K562 (cell line): Measurements from ENCODE around the gene MAP4K4. TPM values are rescaled to one million over a fixed set of nuclear protein-coding genes. Genes with fewer than 3 reads are reported as not detected.

Experiments
- ATAC-seq: fragments of 200-7000 bp; cut with Tn5 transposase; 3 replicates; pipeline ENCODE4 v1.9.1; 2020; ENCODE audit warnings: moderate library complexity
- BruUV-seq: library from RNA; stranded (reverse); fragments of 400-500 nt; replicated peaks from 2 replicates; lab custom pipeline; 2021; lab: Mats Ljungman, UMichigan
- CTCF ChIA-PET: fragments of 300-600 bp; formaldehyde crosslinking; extraction: SDS; loops from one replicate; lab custom pipeline; 2021; ENCODE audit warnings: low intra/inter-chr PET ratio; lab: Yijun Ruan, JAX
- POLR2A ChIA-PET: fragments of 300-600, 350-650 bp; sonication (Branson Sonifier 250); formaldehyde crosslinking; extraction: SDS; loops from one replicate; lab custom pipeline; 2021; ENCODE audit warnings: antibody characterized with exemption, inconsistent platforms; lab: Yijun Ruan, JAX
- DNase-seq, 4 experiments: peaks; one replicate each; pipeline versions ENCODE4 v3.0.0 to v3.0.0-alpha.2; 2011 to 2018; ENCODE audit warnings: low spot score in 3 of 4, mixed read lengths in 3 of 4; ENCODE audit errors: extremely low read depth in 1 of 4
- FAIRE-seq: peaks from 2 replicates; lab custom pipeline; 2011; peaks lifted over from hg19 to GRCh38; lab: Jason Lieb, UNC
- H2AFZ ChIP-seq: 2 replicates; pipeline ENCODE4 v1.6.0; 2011; ENCODE audit warnings: low read depth, low read length, control low read depth, inconsistent platforms
- H3K27ac ChIP-seq: fragments of 200-600 bp; 3 replicates; pipeline ENCODE4 v1.8.0; 2011; ENCODE audit warnings: low read depth, mild to moderate bottlenecking, control low read depth, inconsistent platforms, low read length, moderate library complexity, mixed read lengths; ENCODE audit errors: extremely low read depth
- H3K27me3 ChIP-seq, 2 experiments: fragments of 300-600 bp in 1 of 2; 2 replicates in 1 of 2; 3 replicates in 1 of 2; pipeline versions ENCODE4 v1.6.0 to v1.8.0; 2011; ENCODE audit warnings: inconsistent platforms in 2 of 2, low read length in 2 of 2, mild to moderate bottlenecking in 1 of 2, mixed read lengths in 1 of 2, moderate library complexity in 1 of 2; ENCODE audit not compliant: control insufficient read depth in 2 of 2, insufficient read depth in 2 of 2
- H3K36me3 ChIP-seq: fragments of 300-600 bp; 3 replicates; pipeline ENCODE4 v1.8.0; 2011; ENCODE audit warnings: mild to moderate bottlenecking, low read length, inconsistent platforms; ENCODE audit not compliant: control insufficient read depth, insufficient read depth
- H3K4me1 ChIP-seq, 2 experiments: fragments of 200-600 bp in 1 of 2; replicated peaks in 1 of 2; 2 replicates in 1 of 2; 3 replicates in 1 of 2; pipeline versions ENCODE4 v1.5.1 to v1.8.0; 2011; ENCODE audit warnings: inconsistent platforms in 2 of 2, low read length in 2 of 2, mild to moderate bottlenecking in 1 of 2, mixed read lengths in 1 of 2, moderate library complexity in 1 of 2; ENCODE audit not compliant: control insufficient read depth in 2 of 2, insufficient read depth in 2 of 2
- H3K4me2 ChIP-seq: 2 replicates; pipeline ENCODE4 v1.6.1; 2011; ENCODE audit warnings: low read length, control low read depth, inconsistent platforms, mixed read lengths; ENCODE audit not compliant: insufficient read depth
- H3K4me3 ChIP-seq: fragments of 200-600 bp; sonication (generic), shearing (Covaris generic); 2 replicates; pipeline ENCODE4 v1.5.1; 2016; ENCODE audit warnings: control low read depth, inconsistent platforms
- H3K79me2 ChIP-seq: fragments of 200-600 bp; 3 replicates; pipeline ENCODE4 v1.8.0; 2011; ENCODE audit warnings: low read length, inconsistent platforms; ENCODE audit not compliant: control insufficient read depth, insufficient read depth
- H3K9ac ChIP-seq, 2 experiments: 2 replicates each; pipeline versions ENCODE4 v1.6.0 to v1.6.1; 2011; ENCODE audit warnings: low read depth in 2 of 2, low read length in 2 of 2, control low read depth in 1 of 2, inconsistent platforms in 1 of 2, mild to moderate bottlenecking in 1 of 2, mixed read lengths in 1 of 2; ENCODE audit not compliant: insufficient read depth in 1 of 2
- H3K9me1 ChIP-seq: one replicate; pipeline ENCODE4 v1.6.0; 2011; ENCODE audit warnings: inconsistent platforms, mild to moderate bottlenecking, low read length, moderate library complexity; ENCODE audit not compliant: control insufficient read depth, insufficient read depth
- H3K9me3 ChIP-seq: replicated peaks from 2 replicates; pipeline ENCODE4 v1.5.1; 2011; ENCODE audit warnings: low read depth, low read length, inconsistent platforms; ENCODE audit not compliant: control insufficient read depth, insufficient read depth
- H4K20me1 ChIP-seq: replicated peaks from 2 replicates; pipeline ENCODE4 v1.6.1; 2011; ENCODE audit warnings: low read length, inconsistent platforms, mixed read lengths; ENCODE audit not compliant: control insufficient read depth, insufficient read depth
- CBFA2T3 ChIP-seq: fragments of 450-650 bp; IDR thresholded peaks from 2 replicates; pipeline ENCODE4 v1.6.1; 2017
- ELF2 ChIP-seq: fragments of 250-450 bp; sonication (Bioruptor Pico); IDR thresholded peaks from 2 replicates; pipeline ENCODE4 v1.5.0; 2021; ENCODE audit warnings: mild to moderate bottlenecking
- TGIF2 ChIP-seq: sonication (generic); formaldehyde crosslinking; IDR thresholded peaks from 2 replicates; pipeline ENCODE4 v1.8.1; 2022; ENCODE audit warnings: mild to moderate bottlenecking, missing genetic modification reagents, moderate library complexity
- ZNF609 ChIP-seq: sonication (generic); formaldehyde crosslinking; IDR thresholded peaks from 2 replicates; pipeline ENCODE4 v1.8.1; 2023; ENCODE audit warnings: missing genetic modification reagents, mild to moderate bottlenecking, borderline replicate concordance
- WGBS: fragments of 100-300 bp; shearing (Covaris generic); methylation state at CpG from one replicate; pipeline ENCODE4 v1.1.6; 2016; ENCODE audit warnings: low coverage, mixed read lengths; ENCODE audit not compliant: insufficient coverage; ENCODE audit errors: missing lambda C conversion rate; 5-methylcytosine and 5-hydroxymethylcytosine counted together
- in situ Hi-C: fragments of 300-500 bp; cut with MboI; formaldehyde crosslinking; loops from 4 replicates; pipeline ENCODE4 v1.15.0; 2018; ENCODE audit warnings: inconsistent platforms, mixed read lengths
- intact Hi-C: fragments of 100-400 bp; cut with micrococcal nuclease; formaldehyde crosslinking; loops from 2 replicates; pipeline ENCODE4 v1.14.2; 2022
- polyA plus RNA-seq, 8 experiments: library from polyadenylated mRNA; depleted of rRNA in 4 of 8; stranded (reverse) in 5 of 8; unstranded in 3 of 8; fragments of >200 nt; fragmentation: Nextera tagmentation in 2 of 8; fragmentation: Illumina TruSeq in 1 of 8; extraction: Ambion mirVana in 2 of 8; extraction: Trizol in 1 of 8; gene quantifications; 2 replicates each; pipeline versions ENCODE4 v1.2.1 to v1.2.3, GENCODE V29; 2011 to 2014; ENCODE audit warnings: inconsistent platforms in 1 of 8, missing spikeins in 1 of 8
- total RNA-seq, 7 experiments: library from RNA; depleted of rRNA in 6 of 7; stranded (reverse); fragments of >200 nt in 6 of 7; fragmentation: Illumina TruSeq in 2 of 7; extraction: Trizol in 2 of 7; gene quantifications; 2 replicates each; pipeline versions ENCODE4 v1.2.1 to v1.2.3, GENCODE V29; 2011 to 2021; ENCODE audit warnings: low replicate concordance in 1 of 7

Gene MAP4K4
- total and polyA plus RNA-seq, 9 of the 15 experiments (the other 6 are each of a cell fraction or from before 2014, with no cell fraction given), result 7.6 to 76.4 (median 50.6) TPM

DNA sequence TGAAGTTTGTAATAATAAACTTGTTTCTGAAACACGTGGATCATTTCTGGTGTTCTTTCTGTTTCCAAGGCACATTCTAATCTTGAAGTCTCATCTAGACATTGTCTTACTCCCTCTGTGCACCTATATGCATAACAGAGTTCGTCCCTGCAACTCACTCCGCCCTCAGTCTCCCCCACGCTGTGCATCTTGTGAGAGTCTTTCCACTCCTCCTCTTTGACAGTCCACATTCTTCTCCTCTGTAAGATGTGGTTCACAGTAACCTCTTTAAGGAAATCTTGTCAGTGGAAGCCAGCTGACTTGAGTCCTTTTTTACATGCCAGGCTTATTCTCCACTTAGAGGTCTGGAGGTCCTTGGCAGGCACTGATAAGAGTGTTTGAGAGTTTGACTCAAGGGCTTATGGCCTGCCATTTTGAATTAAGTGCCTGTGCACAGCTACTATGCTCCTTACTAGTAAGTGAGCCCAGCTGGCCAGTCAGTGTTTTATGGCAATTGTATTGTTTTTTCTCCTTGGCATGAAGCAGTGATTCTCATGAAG, 185.3 kb downstream of the MAP4K4 start:
- H4K20me1 ChIP-seq, result no peaks in the 10 kb centered on the region
- H3K36me3 ChIP-seq, result peaks cover 52% of the 10 kb centered on the region
- 0 out of 2 replicates have a peak, but pooled peaks have one; percentile 18 for TF ChIP-seq CBFA2T3
- TF ChIP-seq TGIF2, result no peak
- TF ChIP-seq ELF2 (CRISPR knock-in tag), result no peak
- no peak for TF ChIP-seq ZNF609 (CRISPR knock-in tag)
- H3K4me3 ChIP-seq, result no peak overlapping the region
- no peaks in the 10 kb centered on the region for H3K9me3 ChIP-seq
- WGBS, result 37% methylated on average over 4 of the region's 4 CpGs
- no peaks in the 10 kb centered on the region for H3K79me2 ChIP-seq
- no peak overlapping the region for H3K9ac ChIP-seq
- ChIA-PET CTCF (interaction anchor here (0.6 kb wide), 1 partner anchor 473 kb away, joined by 3 read pairs; the partner anchor contains the start of gene IL18R1), POLR2A (interaction anchor here (0.5 to 1.1 kb wide), 2 partner anchors 12 to 358 kb away, joined by 4 read pairs; no protein-coding TSS in a partner anchor)
- in situ Hi-C loops, result no loop called here
- H3K4me1 ChIP-seq, result no peaks in the 10 kb centered on the region; a peak in 1 of 5 replicates
- peak; percentile 54 for ATAC-seq
- peak; percentile 37 for FAIRE-seq
- no peaks in the 10 kb centered on the region for H3K9me1 ChIP-seq
- H3K4me2 ChIP-seq, result no peak overlapping the region
- intact Hi-C loops, result no loop called here
- no TSS peak for BruUV-seq
- H3K27me3 ChIP-seq, result no peaks in the 10 kb centered on the region
- H3K27ac ChIP-seq, result no peak overlapping the region
- H2AFZ ChIP-seq, result no peak overlapping the region
- DNase-seq, result peak in 3 of 4 experiments; percentile 5 to 22 (median 8)
